H9 (cell line): ENCODE results near the gene CFAP57. TPM values are rescaled to one million over a fixed set of nuclear protein-coding genes. Genes with fewer than 3 reads are reported as not detected.

Experiments
- DNase-seq: peaks from one replicate; pipeline ENCODE4 v3.0.0-alpha.2; 2017
- H2AFZ ChIP-seq: one replicate; pipeline ENCODE4 v1.6.1; 2013; ENCODE audit warnings: mild to moderate bottlenecking, low read length, control low read depth, moderate library complexity
- H2AK5ac ChIP-seq: 2 replicates; pipeline ENCODE4 v1.6.1; 2013; ENCODE audit warnings: low read length, control low read depth, mixed read lengths; ENCODE audit not compliant: insufficient read length
- H2BK120ac ChIP-seq: one replicate; pipeline ENCODE4 v1.6.1; 2013; ENCODE audit warnings: low read depth, mild to moderate bottlenecking, low read length, control low read depth, inconsistent platforms; ENCODE audit not compliant: poor library complexity, severe bottlenecking
- H2BK12ac ChIP-seq: 2 replicates; pipeline ENCODE4 v1.6.1; 2013; ENCODE audit warnings: low read length, control low read depth, mixed read lengths, low read depth; ENCODE audit not compliant: insufficient read length
- H2BK15ac ChIP-seq: 2 replicates; pipeline ENCODE4 v1.6.1; 2013; ENCODE audit warnings: low read depth, low read length, control low read depth
- H2BK20ac ChIP-seq: one replicate; pipeline ENCODE4 v1.6.1; 2013; ENCODE audit warnings: low read depth, mild to moderate bottlenecking, low read length, control low read depth, inconsistent platforms; ENCODE audit not compliant: poor library complexity, severe bottlenecking
- H2BK5ac ChIP-seq: 2 replicates; pipeline ENCODE4 v1.6.1; 2013; ENCODE audit warnings: low read length, control low read depth, mixed read lengths; ENCODE audit not compliant: insufficient read length
- H3K14ac ChIP-seq: 2 replicates; pipeline ENCODE4 v1.6.1; 2013; ENCODE audit warnings: low read length, control low read depth; ENCODE audit not compliant: insufficient read depth
- H3K18ac ChIP-seq: 2 replicates; pipeline ENCODE4 v1.6.1; 2013; ENCODE audit warnings: low read depth, mild to moderate bottlenecking, mixed read lengths, low read length, control low read depth; ENCODE audit not compliant: insufficient read length
- H3K23ac ChIP-seq: 2 replicates; pipeline ENCODE4 v1.6.1; 2013; ENCODE audit warnings: low read length, control low read depth, mixed read lengths, low read depth; ENCODE audit not compliant: insufficient read length
- H3K23me2 ChIP-seq: 2 replicates; pipeline ENCODE4 v1.6.1; 2013; ENCODE audit warnings: low read depth, mild to moderate bottlenecking, mixed read lengths, low read length, control low read depth; ENCODE audit not compliant: insufficient read length, poor library complexity, severe bottlenecking
- H3K27ac ChIP-seq: 2 replicates; pipeline ENCODE4 v1.5.1; 2013; ENCODE audit warnings: low read length, control low read depth, mixed read lengths, low read depth; ENCODE audit not compliant: insufficient read length
- H3K27me3 ChIP-seq: 2 replicates; pipeline ENCODE4 v1.6.1; 2013; ENCODE audit warnings: low read length, control low read depth, inconsistent platforms; ENCODE audit not compliant: insufficient read depth
- H3K4ac ChIP-seq: 2 replicates; pipeline ENCODE4 v1.6.1; 2013; ENCODE audit warnings: low read depth, mild to moderate bottlenecking, control low read depth, inconsistent platforms, low read length, moderate library complexity
- H3K4me1 ChIP-seq: 2 replicates; pipeline ENCODE4 v1.6.1; 2013; ENCODE audit warnings: low read length, control low read depth, inconsistent platforms; ENCODE audit not compliant: insufficient read depth
- H3K4me2 ChIP-seq: 2 replicates; pipeline ENCODE4 v1.6.1; 2013; ENCODE audit warnings: low read length, control low read depth, mixed read lengths; ENCODE audit not compliant: insufficient read length, insufficient read depth
- H3K56ac ChIP-seq: 2 replicates; pipeline ENCODE4 v1.6.1; 2013; ENCODE audit warnings: low read depth, mild to moderate bottlenecking, mixed read lengths, low read length, control low read depth; ENCODE audit not compliant: insufficient read length
- H3K79me1 ChIP-seq: 2 replicates; pipeline ENCODE4 v1.6.1; 2013; ENCODE audit warnings: low read depth, mild to moderate bottlenecking, moderate library complexity, low read length, control low read depth, inconsistent platforms; ENCODE audit not compliant: insufficient read depth, poor library complexity, severe bottlenecking
- H3K79me2 ChIP-seq: 2 replicates; pipeline ENCODE4 v1.6.1; 2013; ENCODE audit warnings: low read length, control low read depth, inconsistent platforms; ENCODE audit not compliant: insufficient read depth
- H3K9ac ChIP-seq: 2 replicates; pipeline ENCODE4 v1.6.1; 2013; ENCODE audit warnings: low read length, control low read depth, mixed read lengths; ENCODE audit not compliant: insufficient read length; ENCODE audit errors: extremely low read depth
- H3K9me3 ChIP-seq: one replicate; pipeline ENCODE4 v1.6.1; 2013; ENCODE audit warnings: low read depth, low read length, inconsistent platforms; ENCODE audit not compliant: control insufficient read depth
- H3T11ph ChIP-seq: one replicate; pipeline ENCODE4 v1.6.1; 2013; ENCODE audit warnings: mild to moderate bottlenecking, low read length, control low read depth, inconsistent platforms
- H4K20me1 ChIP-seq: one replicate; pipeline ENCODE4 v1.6.1; 2013; ENCODE audit not compliant: control insufficient read depth, insufficient read length, insufficient read depth
- H4K5ac ChIP-seq: 2 replicates; pipeline ENCODE4 v1.6.1; 2013; ENCODE audit warnings: low read depth, mild to moderate bottlenecking, mixed read lengths, low read length, control low read depth; ENCODE audit not compliant: insufficient read length
- H4K8ac ChIP-seq: replicated peaks from 2 replicates; pipeline ENCODE4 v1.6.1; 2013; ENCODE audit warnings: low read length, control low read depth, mixed read lengths, low read depth; ENCODE audit not compliant: insufficient read length
- H4K91ac ChIP-seq: 2 replicates; pipeline ENCODE4 v1.6.1; 2013; ENCODE audit warnings: low read depth, mild to moderate bottlenecking, moderate library complexity, mixed read lengths, low read length, control low read depth; ENCODE audit not compliant: insufficient read length
- H3K27ac Mint-ChIP-seq, 3 experiments: 2 replicates in 2 of 3; 3 replicates in 1 of 3; pipeline ENCODE4 v1.8.0; 2020 to 2021; ENCODE audit warnings: mixed read lengths in 3 of 3, mild to moderate bottlenecking in 1 of 3, moderate library complexity in 1 of 3
- H3K27me3 Mint-ChIP-seq: 2 replicates; pipeline ENCODE4 v1.8.0; 2021; ENCODE audit warnings: low read depth, mild to moderate bottlenecking, moderate library complexity, mixed read lengths
- H3K36me3 Mint-ChIP-seq, 3 experiments: 2 replicates in 2 of 3; 3 replicates in 1 of 3; pipeline ENCODE4 v1.8.0; 2020 to 2021; ENCODE audit warnings: low read depth in 3 of 3, mixed read lengths in 3 of 3; ENCODE audit not compliant: insufficient read depth in 1 of 3
- H3K4me1 Mint-ChIP-seq, 2 experiments: 2 replicates each; pipeline ENCODE4 v1.8.0; 2020; ENCODE audit warnings: mixed read lengths in 2 of 2
- H3K4me3 Mint-ChIP-seq, 2 experiments: 2 replicates in 1 of 2; 3 replicates in 1 of 2; pipeline ENCODE4 v1.8.0; 2020 to 2021; ENCODE audit warnings: mild to moderate bottlenecking in 2 of 2, mixed read lengths in 2 of 2, moderate library complexity in 1 of 2
- H3K9me3 Mint-ChIP-seq, 2 experiments: 2 replicates in 1 of 2; 3 replicates in 1 of 2; pipeline ENCODE4 v1.8.0; 2020; ENCODE audit warnings: mild to moderate bottlenecking in 2 of 2, mixed read lengths in 2 of 2, moderate library complexity in 1 of 2
- total RNA-seq: library from RNA; stranded (reverse); gene quantifications from 2 replicates; pipeline ENCODE4 v1.2.1, GENCODE V29; 2021
- TF ChIP-seq, protein P1 (sequence below): fragments of 200-600 bp; sonication (generic); conservative IDR thresholded peaks from 3 replicates; pipeline ENCODE4 v1.8.0; 2021; ENCODE audit warnings: antibody characterized with exemption, mild to moderate bottlenecking

Gene CFAP57
- total RNA-seq, 1 experiment from 2014 or later: 0.33 TPM

DNA sequence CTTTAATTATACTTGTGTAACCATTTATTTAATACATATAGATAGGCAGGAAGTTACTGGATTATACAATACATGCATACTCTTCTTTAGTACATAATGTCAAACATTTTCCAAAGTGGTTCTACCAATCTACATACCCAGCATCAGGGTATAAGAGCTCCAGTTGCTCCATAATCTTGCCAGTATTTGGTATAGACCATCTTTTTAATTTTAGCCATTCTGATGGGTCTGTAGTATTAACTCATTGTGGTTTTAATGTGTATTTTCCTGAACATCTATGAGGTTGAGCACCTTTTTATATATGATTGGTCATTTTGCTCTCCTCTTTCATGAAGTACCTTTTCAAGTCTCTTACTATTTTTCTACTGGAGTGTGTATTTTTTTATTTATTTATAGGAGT is 32.1 kb upstream of the CFAP57 start:
- Histone ChIP-seq H4K20me1 (no peaks in the 10 kb centered on the region), H3K14ac (no peak overlapping the region), H3K4me2 (no peak overlapping the region), H2BK20ac (no peak overlapping the region), H2BK120ac (no peak overlapping the region), H2BK5ac (no peak overlapping the region), H3K79me2 (no peaks in the 10 kb centered on the region; the same call in 1 of the 2 replicates), H3K4me1 (no peaks in the 10 kb centered on the region), H3K9me3 (peaks cover 5% of the 10 kb centered on the region), H3K4ac (no peak overlapping the region), H4K91ac (no peak overlapping the region), H2BK12ac (no peak overlapping the region), H3K79me1 (peaks cover 4% of the 10 kb centered on the region), H4K8ac (no peak overlapping the region), H3K27me3 (no peaks in the 10 kb centered on the region), H3K23me2 (peaks cover 2% of the 10 kb centered on the region), H2AK5ac (no peak overlapping the region), H3K9ac (no peak overlapping the region), H3T11ph (no peak overlapping the region), H3K27ac (no peak overlapping the region), H2AFZ (no peak overlapping the region), H2BK15ac (no peak overlapping the region), H3K18ac (no peak overlapping the region), H3K56ac (no peak overlapping the region), H4K5ac (no peak overlapping the region), H3K23ac (no peak overlapping the region)
- Mint-ChIP-seq H3K27ac (no peak overlapping the region), H3K36me3 (peaks cover 6 to 25% (median 19%) of the 10 kb centered on the region in 3 experiments), H3K9me3 (peaks cover 2 to 7% of the 10 kb centered on the region in 2 experiments), H3K4me1 (peaks cover 12 to 27% of the 10 kb centered on the region in 2 experiments), H3K4me3 (no peak overlapping the region), H3K27me3 (no peaks in the 10 kb centered on the region)
- TF ChIP-seq, protein P1, sequence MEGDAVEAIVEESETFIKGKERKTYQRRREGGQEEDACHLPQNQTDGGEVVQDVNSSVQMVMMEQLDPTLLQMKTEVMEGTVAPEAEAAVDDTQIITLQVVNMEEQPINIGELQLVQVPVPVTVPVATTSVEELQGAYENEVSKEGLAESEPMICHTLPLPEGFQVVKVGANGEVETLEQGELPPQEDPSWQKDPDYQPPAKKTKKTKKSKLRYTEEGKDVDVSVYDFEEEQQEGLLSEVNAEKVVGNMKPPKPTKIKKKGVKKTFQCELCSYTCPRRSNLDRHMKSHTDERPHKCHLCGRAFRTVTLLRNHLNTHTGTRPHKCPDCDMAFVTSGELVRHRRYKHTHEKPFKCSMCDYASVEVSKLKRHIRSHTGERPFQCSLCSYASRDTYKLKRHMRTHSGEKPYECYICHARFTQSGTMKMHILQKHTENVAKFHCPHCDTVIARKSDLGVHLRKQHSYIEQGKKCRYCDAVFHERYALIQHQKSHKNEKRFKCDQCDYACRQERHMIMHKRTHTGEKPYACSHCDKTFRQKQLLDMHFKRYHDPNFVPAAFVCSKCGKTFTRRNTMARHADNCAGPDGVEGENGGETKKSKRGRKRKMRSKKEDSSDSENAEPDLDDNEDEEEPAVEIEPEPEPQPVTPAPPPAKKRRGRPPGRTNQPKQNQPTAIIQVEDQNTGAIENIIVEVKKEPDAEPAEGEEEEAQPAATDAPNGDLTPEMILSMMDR: no peak
- DNase-seq: no peak
